Mammary epithelial cell (primary cell): Measurements from ENCODE around the gene HTRA3.

ENCODE experiments used
- EZH2 ChIP-seq: IDR thresholded peaks from 2 replicates; pipeline ENCODE4 v1.6.1; 2012; ENCODE audit warnings: low read length, inconsistent platforms, borderline replicate concordance
- TF ChIP-seq, protein P1 (sequence below), 2 donors: IDR thresholded peaks in 1 of 2; conservative IDR thresholded peaks in 1 of 2; 2 replicates each; pipeline ENCODE4 v1.5.1; 2011 to 2012; ENCODE audit warnings: inconsistent platforms in 2 of 2, low read length in 2 of 2, mild to moderate bottlenecking in 2 of 2, control low read depth in 1 of 2, low read depth in 1 of 2; ENCODE audit not compliant: insufficient read depth in 1 of 2; ENCODE audit errors: extremely low read depth in 1 of 2

GRCh38 chr4:8321771-8322170 lies 52.2 kb downstream of the HTRA3 start:
- no peak for TF ChIP-seq EZH2
- TF ChIP-seq, protein P1, sequence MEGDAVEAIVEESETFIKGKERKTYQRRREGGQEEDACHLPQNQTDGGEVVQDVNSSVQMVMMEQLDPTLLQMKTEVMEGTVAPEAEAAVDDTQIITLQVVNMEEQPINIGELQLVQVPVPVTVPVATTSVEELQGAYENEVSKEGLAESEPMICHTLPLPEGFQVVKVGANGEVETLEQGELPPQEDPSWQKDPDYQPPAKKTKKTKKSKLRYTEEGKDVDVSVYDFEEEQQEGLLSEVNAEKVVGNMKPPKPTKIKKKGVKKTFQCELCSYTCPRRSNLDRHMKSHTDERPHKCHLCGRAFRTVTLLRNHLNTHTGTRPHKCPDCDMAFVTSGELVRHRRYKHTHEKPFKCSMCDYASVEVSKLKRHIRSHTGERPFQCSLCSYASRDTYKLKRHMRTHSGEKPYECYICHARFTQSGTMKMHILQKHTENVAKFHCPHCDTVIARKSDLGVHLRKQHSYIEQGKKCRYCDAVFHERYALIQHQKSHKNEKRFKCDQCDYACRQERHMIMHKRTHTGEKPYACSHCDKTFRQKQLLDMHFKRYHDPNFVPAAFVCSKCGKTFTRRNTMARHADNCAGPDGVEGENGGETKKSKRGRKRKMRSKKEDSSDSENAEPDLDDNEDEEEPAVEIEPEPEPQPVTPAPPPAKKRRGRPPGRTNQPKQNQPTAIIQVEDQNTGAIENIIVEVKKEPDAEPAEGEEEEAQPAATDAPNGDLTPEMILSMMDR (conservative IDR thresholded peaks at IDR 0.05 in 1 of 2, IDR thresholded peaks at IDR 0.05 in 1 of 2; ENCODE audit: extremely low read depth in 1 of 2, insufficient read depth in 1 of 2, low read depth in 1 of 2, low read length in 2 of 2) = no peak
